Measurements from ENCODE around the gene KCNC1. TPM values are rescaled to one million over a fixed set of nuclear protein-coding genes. Genes with fewer than 3 reads are reported as not detected.

KCNC1 gene
- total and polyA plus RNA-seq, 4 experiments from 2014 or later, result 0.23 TPM; not detected in 3

DNA sequence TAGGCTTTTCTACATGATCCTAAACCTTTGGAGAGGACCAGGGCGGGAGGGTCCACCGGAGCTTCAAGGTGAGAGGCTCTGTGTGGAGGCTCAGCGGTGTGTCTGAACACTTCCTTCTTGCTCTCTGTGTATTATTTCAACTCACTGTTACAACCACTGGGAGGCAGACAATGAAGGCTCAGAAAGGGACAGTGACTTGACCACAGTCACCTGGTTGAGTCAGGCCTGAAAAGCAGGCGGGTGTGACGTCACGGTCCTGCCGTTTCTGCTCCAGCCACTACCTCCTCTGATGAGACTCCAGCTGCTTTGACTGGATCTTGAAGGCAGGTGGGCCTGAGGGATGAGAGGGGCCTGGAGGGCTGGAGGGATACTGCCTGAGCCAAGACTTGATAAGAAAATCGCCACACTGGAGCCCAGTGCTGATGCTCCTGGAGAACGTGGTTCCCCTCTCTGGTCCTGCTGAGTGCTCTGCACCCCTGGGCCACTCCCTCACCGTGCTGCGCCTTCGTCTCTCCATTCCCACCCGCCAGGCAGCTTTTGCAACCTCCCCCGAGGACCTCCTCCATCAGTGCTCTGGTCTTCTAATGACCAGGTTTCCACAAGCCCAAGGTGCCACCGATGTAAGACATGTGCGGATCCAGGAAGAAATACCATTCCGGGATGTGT is 27.9 kb downstream of the KCNC1 start:
- intact Hi-C loops (cut with micrococcal nuclease), result no loop called here
- Histone ChIP-seq H3K36me3 (ENCODE audit: insufficient read depth, low read length) (no peaks in the 10 kb centered on the region), H3K27me3 (ENCODE audit: insufficient read depth, low read length) (no peaks in the 10 kb centered on the region), H3K9me3 (ENCODE audit: control insufficient read depth in 1 of 2, low read length in 2 of 2) (no peaks in the 10 kb centered on the region), H3K4me3 (ENCODE audit: low read length in 2 of 2) (no peak overlapping the region), H3K4me1 (ENCODE audit: insufficient read depth, low read length) (no peaks in the 10 kb centered on the region), H3K27ac (ENCODE audit: low read depth, low read length) (no peak overlapping the region)
- ChIA-PET CTCF (ENCODE audit: partially characterized antibody) (no interaction called here), POLR2A (ENCODE audit: partially characterized antibody) (no interaction called here)
- H3K36me3 Mint-ChIP-seq, result no peaks in the 10 kb centered on the region
- no peak overlapping the region for H3K4me3 Mint-ChIP-seq
- no peaks in the 10 kb centered on the region for H3K9me3 Mint-ChIP-seq
- peaks cover 2 to 4% of the 10 kb centered on the region in 2 donors for H3K27me3 Mint-ChIP-seq
- DNase-seq, result no peak
- H3K27ac Mint-ChIP-seq, result no peak overlapping the region
- H3K4me1 Mint-ChIP-seq, result no peaks in the 10 kb centered on the region

DNA sequence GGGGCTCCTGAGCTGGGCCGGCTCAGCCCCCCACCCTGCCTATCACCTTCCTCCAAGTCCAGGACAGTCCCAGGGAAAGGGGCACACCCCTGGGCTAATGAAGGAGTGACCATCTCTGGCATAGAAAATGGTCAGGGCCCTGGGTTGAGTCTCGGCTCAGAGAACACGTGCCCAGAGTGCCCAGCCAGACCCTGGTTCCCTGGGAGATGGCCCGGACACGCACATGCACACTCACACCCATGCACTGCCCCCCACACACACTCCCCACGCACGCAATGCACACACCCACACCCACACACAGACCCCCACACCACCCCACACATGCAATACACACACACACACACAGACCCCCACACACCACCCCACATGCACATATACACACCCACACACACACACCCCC is 28.7 kb downstream of the KCNC1 start:
- Mint-ChIP-seq H3K4me3 (no peak overlapping the region), H3K36me3 (no peaks in the 10 kb centered on the region), H3K4me1 (no peaks in the 10 kb centered on the region), H3K27ac (no peak overlapping the region), H3K9me3 (no peaks in the 10 kb centered on the region), H3K27me3 (peaks cover 2 to 4% of the 10 kb centered on the region in 2 donors)
- DNase-seq, result no peak
- no peak overlapping the region for H3K4me3 ChIP-seq (ENCODE audit: low read length in 2 of 2)
- no peaks in the 10 kb centered on the region for H3K36me3 ChIP-seq (ENCODE audit: insufficient read depth, low read length)
- H3K4me1 ChIP-seq (ENCODE audit: insufficient read depth, low read length), result no peaks in the 10 kb centered on the region
- H3K27me3 ChIP-seq (ENCODE audit: insufficient read depth, low read length), result no peaks in the 10 kb centered on the region
- no peak overlapping the region for H3K27ac ChIP-seq (ENCODE audit: low read depth, low read length)
- no peaks in the 10 kb centered on the region for H3K9me3 ChIP-seq (ENCODE audit: control insufficient read depth in 1 of 2, low read length in 2 of 2)
- ChIA-PET CTCF (ENCODE audit: partially characterized antibody) (no interaction called here), POLR2A (ENCODE audit: partially characterized antibody) (no interaction called here)
- intact Hi-C loops (cut with micrococcal nuclease), result no loop called here

GRCh38 chr11:17763703-17764102 is 29.1 kb downstream of the KCNC1 start:
- no peaks in the 10 kb centered on the region for H3K9me3 ChIP-seq (ENCODE audit: control insufficient read depth in 1 of 2, low read length in 2 of 2)
- H3K4me3 ChIP-seq (ENCODE audit: low read length in 2 of 2), result no peak overlapping the region
- intact Hi-C loops (cut with micrococcal nuclease), result no loop called here
- no peak overlapping the region for H3K4me3 Mint-ChIP-seq
- peaks cover 2 to 4% of the 10 kb centered on the region in 2 donors for H3K27me3 Mint-ChIP-seq
- CTCF ChIA-PET (ENCODE audit: partially characterized antibody), result no interaction called here
- H3K27me3 ChIP-seq (ENCODE audit: insufficient read depth, low read length), result no peaks in the 10 kb centered on the region
- no peaks in the 10 kb centered on the region for H3K4me1 ChIP-seq (ENCODE audit: insufficient read depth, low read length)
- no peaks in the 10 kb centered on the region for H3K4me1 Mint-ChIP-seq
- H3K36me3 Mint-ChIP-seq, result no peaks in the 10 kb centered on the region
- H3K36me3 ChIP-seq (ENCODE audit: insufficient read depth, low read length), result no peaks in the 10 kb centered on the region
- POLR2A ChIA-PET (ENCODE audit: partially characterized antibody), result no interaction called here
- no peak overlapping the region for H3K27ac Mint-ChIP-seq
- no peaks in the 10 kb centered on the region for H3K9me3 Mint-ChIP-seq
- DNase-seq, result no peak
- no peak overlapping the region for H3K27ac ChIP-seq (ENCODE audit: low read depth, low read length)

DNA sequence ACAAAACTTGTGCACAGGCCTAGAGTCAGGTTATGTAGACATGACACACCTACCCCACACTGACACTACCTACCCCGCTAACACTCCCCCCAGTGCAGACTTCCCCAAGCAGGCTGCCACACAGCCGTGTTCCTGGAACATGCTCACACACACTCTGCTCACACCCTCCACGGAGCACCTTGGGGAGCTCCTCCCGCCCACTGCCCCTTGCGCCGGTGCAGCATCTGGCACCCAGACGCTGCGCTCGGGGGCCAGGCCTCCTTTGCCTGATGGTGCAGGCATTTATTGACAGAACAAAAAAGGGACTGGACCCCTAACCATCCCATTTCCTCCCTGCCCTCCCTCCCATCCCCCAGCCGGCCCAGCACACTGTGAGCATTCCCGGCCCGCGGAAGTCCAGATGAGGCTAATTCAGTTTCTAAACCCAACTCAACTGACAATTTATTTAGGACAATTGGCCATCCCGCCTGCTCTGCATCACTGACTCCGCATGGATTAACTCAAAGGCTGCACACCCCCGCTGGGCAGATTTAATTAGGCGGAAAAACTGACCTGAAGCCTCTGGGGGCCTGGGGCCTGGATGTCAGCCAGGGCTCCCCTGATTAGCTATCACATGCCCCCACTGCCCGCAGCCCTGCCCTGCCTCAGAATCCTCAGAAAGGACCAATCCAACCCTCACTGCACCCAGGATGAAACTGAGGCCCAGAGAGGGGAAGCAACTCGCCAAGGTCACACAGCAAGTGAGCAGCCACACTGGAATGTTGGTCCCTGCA is 30.1 kb downstream of the KCNC1 start:
- Histone ChIP-seq H3K36me3 (ENCODE audit: insufficient read depth, low read length) (no peaks in the 10 kb centered on the region), H3K4me3 (ENCODE audit: low read length in 2 of 2) (no peak overlapping the region), H3K27me3 (ENCODE audit: insufficient read depth, low read length) (no peaks in the 10 kb centered on the region), H3K4me1 (ENCODE audit: insufficient read depth, low read length) (no peaks in the 10 kb centered on the region), H3K9me3 (ENCODE audit: control insufficient read depth in 1 of 2, low read length in 2 of 2) (no peaks in the 10 kb centered on the region), H3K27ac (ENCODE audit: low read depth, low read length) (no peak overlapping the region)
- ChIA-PET POLR2A (ENCODE audit: partially characterized antibody) (no interaction called here), CTCF (ENCODE audit: partially characterized antibody) (no interaction called here)
- intact Hi-C loops (cut with micrococcal nuclease), result no loop called here
- Mint-ChIP-seq H3K36me3 (no peaks in the 10 kb centered on the region), H3K4me1 (no peaks in the 10 kb centered on the region), H3K4me3 (no peak overlapping the region), H3K27me3 (peaks cover 3 to 6% of the 10 kb centered on the region in 2 donors), H3K9me3 (no peaks in the 10 kb centered on the region), H3K27ac (no peak overlapping the region)
- no peak for DNase-seq

- Histone ChIP-seq H3K27ac (ENCODE audit: low read depth, low read length) (no peak overlapping the region), H3K4me3 (ENCODE audit: low read length in 2 of 2) (no peak overlapping the region), H3K36me3 (ENCODE audit: insufficient read depth, low read length) (no peaks in the 10 kb centered on the region), H3K4me1 (ENCODE audit: insufficient read depth, low read length) (no peaks in the 10 kb centered on the region), H3K27me3 (ENCODE audit: insufficient read depth, low read length) (no peaks in the 10 kb centered on the region), H3K9me3 (ENCODE audit: control insufficient read depth in 1 of 2, low read length in 2 of 2) (no peaks in the 10 kb centered on the region)
- CTCF ChIA-PET (ENCODE audit: partially characterized antibody), result no interaction called here
- POLR2A ChIA-PET (ENCODE audit: partially characterized antibody), result no interaction called here
- no peak for DNase-seq
- Mint-ChIP-seq H3K4me3 (no peak overlapping the region), H3K27me3 (peaks cover 3 to 6% of the 10 kb centered on the region in 2 donors), H3K27ac (no peak overlapping the region), H3K4me1 (no peaks in the 10 kb centered on the region), H3K9me3 (no peaks in the 10 kb centered on the region), H3K36me3 (no peaks in the 10 kb centered on the region)
- intact Hi-C loops (cut with micrococcal nuclease), result no loop called here
These were observed 30.9 kb downstream of the KCNC1 start for GRCh38 chr11:17765356-17766072.

GRCh38 chr11:17766073-17766359 is 31.4 kb downstream of the KCNC1 start:
- no peaks in the 10 kb centered on the region for H3K36me3 ChIP-seq (ENCODE audit: insufficient read depth, low read length)
- H3K27ac Mint-ChIP-seq, result peak overlapping the region in 1 of 7 donors; percentile 43
- no peaks in the 10 kb centered on the region for H3K9me3 Mint-ChIP-seq
- ChIA-PET POLR2A (ENCODE audit: partially characterized antibody) (no interaction called here), CTCF (ENCODE audit: partially characterized antibody) (no interaction called here)
- no peaks in the 10 kb centered on the region for H3K4me1 Mint-ChIP-seq
- H3K27me3 Mint-ChIP-seq, result peaks cover 3 to 6% of the 10 kb centered on the region in 2 donors
- H3K4me1 ChIP-seq (ENCODE audit: insufficient read depth, low read length), result no peaks in the 10 kb centered on the region
- intact Hi-C loops (cut with micrococcal nuclease), result no loop called here
- H3K27me3 ChIP-seq (ENCODE audit: insufficient read depth, low read length), result no peaks in the 10 kb centered on the region
- no peaks in the 10 kb centered on the region for H3K36me3 Mint-ChIP-seq
- DNase-seq, result no peak
- H3K27ac ChIP-seq (ENCODE audit: low read depth, low read length), result no peak overlapping the region
- H3K4me3 ChIP-seq (ENCODE audit: low read length in 2 of 2), result no peak overlapping the region
- H3K4me3 Mint-ChIP-seq, result no peak overlapping the region
- no peaks in the 10 kb centered on the region for H3K9me3 ChIP-seq (ENCODE audit: control insufficient read depth in 1 of 2, low read length in 2 of 2)

DNA sequence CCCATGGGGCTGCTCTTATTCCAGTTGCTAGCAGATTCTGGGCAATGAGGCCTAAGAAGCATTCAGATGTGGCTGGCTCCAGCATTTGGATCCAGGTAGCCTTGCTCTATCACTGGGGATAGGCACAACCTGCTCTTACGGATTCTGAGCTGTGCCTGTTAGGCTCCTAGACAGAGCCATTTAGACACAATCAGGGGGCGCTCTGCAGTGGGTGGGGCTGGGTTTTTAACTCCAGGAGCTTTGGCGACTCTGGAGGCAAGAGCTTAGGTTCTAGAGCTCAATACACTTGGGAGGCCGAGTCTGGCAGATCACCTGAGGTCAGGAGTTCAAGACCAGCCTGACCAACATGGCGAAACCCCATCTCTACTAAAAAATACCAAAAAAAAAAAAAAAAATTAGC is 32.0 kb downstream of the KCNC1 start:
- no peaks in the 10 kb centered on the region for H3K27me3 ChIP-seq (ENCODE audit: insufficient read depth, low read length)
- intact Hi-C loops (cut with micrococcal nuclease), result no loop called here
- H3K27me3 Mint-ChIP-seq, result peaks cover 3 to 6% of the 10 kb centered on the region in 2 donors
- H3K9me3 Mint-ChIP-seq, result no peaks in the 10 kb centered on the region
- H3K4me1 Mint-ChIP-seq, result no peaks in the 10 kb centered on the region
- H3K4me3 ChIP-seq (ENCODE audit: low read length in 2 of 2), result no peak overlapping the region
- no peak overlapping the region for H3K4me3 Mint-ChIP-seq
- no peaks in the 10 kb centered on the region for H3K36me3 ChIP-seq (ENCODE audit: insufficient read depth, low read length)
- ChIA-PET CTCF (ENCODE audit: partially characterized antibody) (no interaction called here), POLR2A (ENCODE audit: partially characterized antibody) (no interaction called here)
- no peak overlapping the region for H3K27ac Mint-ChIP-seq
- H3K4me1 ChIP-seq (ENCODE audit: insufficient read depth, low read length), result no peaks in the 10 kb centered on the region
- no peaks in the 10 kb centered on the region for H3K9me3 ChIP-seq (ENCODE audit: control insufficient read depth in 1 of 2, low read length in 2 of 2)
- no peaks in the 10 kb centered on the region for H3K36me3 Mint-ChIP-seq
- DNase-seq, result no peak
- H3K27ac ChIP-seq (ENCODE audit: low read depth, low read length), result no peak overlapping the region

Data from CD4-positive, alpha-beta memory T cell (primary cell).